K562 treated with DMSO at 1 percent for 24 hours (cell line): ENCODE measurements around the gene AGT. TPM values are rescaled to one million over a fixed set of nuclear protein-coding genes. Genes with fewer than 3 reads are reported as not detected.

Source experiments
- total RNA-seq: library from RNA; unstranded; fragments of 300-600 nt; gene quantifications from 2 replicates; pipeline ENCODE4 v1.2.3, GENCODE V29; 2022; ENCODE audit warnings: low read depth; ENCODE audit not compliant: insufficient read depth

AGT gene
- total RNA-seq, result 0.15 TPM in 1 of 2 replicates, not detected in the other

GRCh38 chr1:230713915-230714764 is at the start of gene AGT:
AGT (minus strand) TSS chr1:230714122; CDS start chr1:230710823, 3,299 bp downstream.

GRCh38 chr1:230747127-230747730 is 33.3 kb upstream of the AGT start, which contains the start of gene CAPN9:
CAPN9 (plus strand) TSS chr1:230747388; CDS start chr1:230747497, 109 bp downstream.

Other genes starting within 250 kb of the AGT start
- 19.6 and 21.3 TPM in 2 replicates for gene COG2, start 71.6 kb downstream of the AGT start, total RNA-seq
- not detected in 2 replicates for gene CAPN9, start 33.3 kb upstream of the AGT start, total RNA-seq
- 7.1 and 7.5 TPM in 2 replicates for gene C1orf198, start 154.4 kb upstream of the AGT start, total RNA-seq